ENCODE data around the gene ZFYVE9. TPM values are rescaled to one million over a fixed set of nuclear protein-coding genes. Genes with fewer than 3 reads are reported as not detected.

Gene ZFYVE9
- total and polyA plus RNA-seq, 2 of the 8 experiments (the other 6 are each of a cell fraction or from before 2014, with no cell fraction given), result 5.8 to 26.5 TPM

DNA sequence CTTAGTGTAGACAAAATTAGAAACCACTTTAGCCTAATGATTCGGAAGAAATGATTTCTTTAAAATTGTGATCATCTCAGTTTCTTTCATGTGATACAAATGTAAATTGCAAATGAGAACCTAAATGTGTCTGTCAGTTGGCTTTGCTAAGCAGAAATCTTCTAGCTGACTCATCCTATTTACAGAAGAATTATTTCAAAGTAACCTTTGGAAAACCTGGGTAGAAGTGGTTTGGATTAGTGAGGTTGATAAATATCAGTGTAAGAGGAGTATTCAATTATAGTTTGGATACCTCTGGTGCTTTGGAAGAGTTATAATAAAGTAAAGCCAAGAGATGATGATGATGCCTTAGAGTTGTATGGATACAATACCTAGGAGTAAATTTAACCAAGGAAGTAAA is 186.7 kb downstream of the ZFYVE9 start:
- Histone ChIP-seq H3K27ac (ENCODE audit: low read depth, low read length) (no peak overlapping the region), H4K5ac (ENCODE audit: insufficient read length, low read depth, low read length) (no peak overlapping the region), H3K9ac (replicated peaks in 1 of 4; ENCODE audit: extremely low read depth in 1 of 4, low read depth in 3 of 4, low read length in 3 of 4) (no peak overlapping the region), H3K79me2 (ENCODE audit: control insufficient read depth in 1 of 2, insufficient read depth in 2 of 2, low read length in 2 of 2) (no peaks in the 10 kb centered on the region), H3K14ac (ENCODE audit: insufficient read length) (no peak overlapping the region), H3K4ac (replicated peaks; ENCODE audit: insufficient read length, low read depth, low read length) (no peak overlapping the region), H3K9me3 (ENCODE audit: insufficient read depth in 2 of 2, low read depth in 1 of 2, low read length in 1 of 2) (no peaks in the 10 kb centered on the region), H3K79me1 (ENCODE audit: low read depth, low read length) (no peaks in the 10 kb centered on the region), H4K20me1 (replicated peaks in 1 of 2; ENCODE audit: control insufficient read depth in 1 of 2, insufficient read depth in 2 of 2, low read length in 2 of 2) (no peaks in the 10 kb centered on the region), H3K27me3 (replicated peaks in 1 of 4; ENCODE audit: control insufficient read depth in 3 of 4, extremely low read depth in 1 of 4, insufficient read depth in 3 of 4, low read length in 3 of 4) (no peaks in the 10 kb centered on the region), H3K18ac (ENCODE audit: extremely low read depth, low read length) (no peak overlapping the region), H3K23ac (ENCODE audit: insufficient read length) (no peak overlapping the region), H2AFZ (ENCODE audit: low read length) (no peak overlapping the region), H3K23me2 (ENCODE audit: low read depth, low read length) (no peaks in the 10 kb centered on the region), H3K4me2 (ENCODE audit: insufficient read depth in 1 of 2, low read depth in 2 of 2, low read length in 2 of 2) (no peak overlapping the region), H3K56ac (replicated peaks; ENCODE audit: insufficient read length, low read depth, low read length) (no peak overlapping the region), H2BK15ac (ENCODE audit: low read length) (no peak overlapping the region), H2AK5ac (ENCODE audit: low read depth, low read length) (no peak overlapping the region), H4K91ac (replicated peaks; ENCODE audit: insufficient read length, low read length) (no peak overlapping the region), H3K4me3 (ENCODE audit: extremely low read depth in 1 of 4, insufficient read depth in 2 of 4, low read depth in 3 of 4, low read length in 4 of 4) (no peak overlapping the region), H3K36me3 (ENCODE audit: control insufficient read depth in 2 of 4, insufficient read depth in 4 of 4, low read length in 3 of 4) (no peaks in the 10 kb centered on the region), H2BK12ac (ENCODE audit: low read depth, low read length) (no peak overlapping the region), H2BK120ac (replicated peaks; ENCODE audit: low read depth, low read length) (no peak overlapping the region), H4K8ac (ENCODE audit: extremely low read depth, insufficient read depth, low read length) (no peak overlapping the region), H3K4me1 (replicated peaks in 1 of 4; ENCODE audit: control insufficient read depth in 3 of 4, insufficient read depth in 4 of 4, low read length in 3 of 4) (no peaks in the 10 kb centered on the region; a peak in 1 of 7 replicates), H2BK20ac (ENCODE audit: low read length) (no peak overlapping the region), H2BK5ac (ENCODE audit: low read depth, low read length) (no peak overlapping the region)
- ChIA-PET CTCF (ENCODE audit: partially characterized antibody) (interaction anchor here (2.0 kb wide), 1 partner anchor 14 kb away, joined by 4 read pairs; no protein-coding TSS in a partner anchor), POLR2A (ENCODE audit: partially characterized antibody) (interaction anchor here (1.0 kb wide), 1 partner anchor 19 kb away, joined by 3 read pairs; no protein-coding TSS in a partner anchor)
- no peak for FAIRE-seq
- TF ChIP-seq SP1 (IDR thresholded peaks at IDR 0.05; ENCODE audit: low read depth, low read length) (no peak), KDM5A (IDR thresholded peaks at IDR 0.05; ENCODE audit: low read length) (no peak), HDAC2 (IDR thresholded peaks at IDR 0.05; ENCODE audit: borderline replicate concordance in 1 of 2, low read depth in 2 of 2, low read length in 2 of 2) (no peak)
- TF ChIP-seq, protein P1, sequence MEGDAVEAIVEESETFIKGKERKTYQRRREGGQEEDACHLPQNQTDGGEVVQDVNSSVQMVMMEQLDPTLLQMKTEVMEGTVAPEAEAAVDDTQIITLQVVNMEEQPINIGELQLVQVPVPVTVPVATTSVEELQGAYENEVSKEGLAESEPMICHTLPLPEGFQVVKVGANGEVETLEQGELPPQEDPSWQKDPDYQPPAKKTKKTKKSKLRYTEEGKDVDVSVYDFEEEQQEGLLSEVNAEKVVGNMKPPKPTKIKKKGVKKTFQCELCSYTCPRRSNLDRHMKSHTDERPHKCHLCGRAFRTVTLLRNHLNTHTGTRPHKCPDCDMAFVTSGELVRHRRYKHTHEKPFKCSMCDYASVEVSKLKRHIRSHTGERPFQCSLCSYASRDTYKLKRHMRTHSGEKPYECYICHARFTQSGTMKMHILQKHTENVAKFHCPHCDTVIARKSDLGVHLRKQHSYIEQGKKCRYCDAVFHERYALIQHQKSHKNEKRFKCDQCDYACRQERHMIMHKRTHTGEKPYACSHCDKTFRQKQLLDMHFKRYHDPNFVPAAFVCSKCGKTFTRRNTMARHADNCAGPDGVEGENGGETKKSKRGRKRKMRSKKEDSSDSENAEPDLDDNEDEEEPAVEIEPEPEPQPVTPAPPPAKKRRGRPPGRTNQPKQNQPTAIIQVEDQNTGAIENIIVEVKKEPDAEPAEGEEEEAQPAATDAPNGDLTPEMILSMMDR (IDR thresholded peaks at IDR 0.05; ENCODE audit: control extremely low read depth in 1 of 3, insufficient read depth in 1 of 3, low read depth in 1 of 3, low read length in 3 of 3), result no peak
- no peak for DNase-seq (ENCODE audit: low read depth in 1 of 2, low spot score in 2 of 2)
- WGBS, 2 experiments (ENCODE audit: extremely low coverage in 1 of 2, insufficient coverage in 1 of 2, insufficient read length in 1 of 2, insufficient replicate concordance in 2 of 2, low coverage in 1 of 2, low lambda C conversion rate in 2 of 2, missing lambda C conversion rate in 1 of 2), result 79% methylated on average over 1 of the region's 1 CpG; no CpG with 5 or more reads in 1 of the 2 experiments

All from H1 (cell line).